ENCODE measurements around the gene COG5.

DNA sequence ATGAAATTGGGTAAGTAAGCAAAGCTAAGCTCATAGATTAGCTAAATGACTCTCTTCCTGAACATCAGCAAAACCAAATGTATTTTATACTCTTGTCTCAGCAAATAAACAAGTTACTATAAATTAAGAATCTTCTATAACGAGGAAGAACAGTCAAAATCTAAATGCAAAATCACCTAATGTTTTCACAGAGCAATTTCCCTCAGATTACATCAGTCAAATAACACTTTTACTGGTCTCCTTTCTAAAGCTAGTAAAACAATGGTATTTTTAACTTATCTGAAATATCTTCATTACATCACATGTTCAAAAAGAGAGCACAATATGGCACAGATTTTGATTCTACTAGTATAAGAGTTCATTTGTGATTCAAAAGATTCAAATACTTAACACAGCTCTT is 110.3 kb downstream of the COG5 start:
- TF ChIP-seq POLR2AphosphoS5 (IDR thresholded peaks at IDR 0.05; ENCODE audit: low read depth, low read length) (no peak), FOXP2 (optimal IDR thresholded peaks at IDR 0.05; ENCODE audit: borderline replicate concordance, extremely low read depth, extremely low read length, insufficient read depth) (no peak)

All from PFSK-1 (cell line).